ENCODE data around the gene IFNK. TPM values are rescaled to one million over a fixed set of nuclear protein-coding genes. Genes with fewer than 3 reads are reported as not detected.

The IFNK gene
- total and polyA plus RNA-seq, 2 donors (not counting 1 experiment from before 2014, with no cell fraction given) = not detected

DNA sequence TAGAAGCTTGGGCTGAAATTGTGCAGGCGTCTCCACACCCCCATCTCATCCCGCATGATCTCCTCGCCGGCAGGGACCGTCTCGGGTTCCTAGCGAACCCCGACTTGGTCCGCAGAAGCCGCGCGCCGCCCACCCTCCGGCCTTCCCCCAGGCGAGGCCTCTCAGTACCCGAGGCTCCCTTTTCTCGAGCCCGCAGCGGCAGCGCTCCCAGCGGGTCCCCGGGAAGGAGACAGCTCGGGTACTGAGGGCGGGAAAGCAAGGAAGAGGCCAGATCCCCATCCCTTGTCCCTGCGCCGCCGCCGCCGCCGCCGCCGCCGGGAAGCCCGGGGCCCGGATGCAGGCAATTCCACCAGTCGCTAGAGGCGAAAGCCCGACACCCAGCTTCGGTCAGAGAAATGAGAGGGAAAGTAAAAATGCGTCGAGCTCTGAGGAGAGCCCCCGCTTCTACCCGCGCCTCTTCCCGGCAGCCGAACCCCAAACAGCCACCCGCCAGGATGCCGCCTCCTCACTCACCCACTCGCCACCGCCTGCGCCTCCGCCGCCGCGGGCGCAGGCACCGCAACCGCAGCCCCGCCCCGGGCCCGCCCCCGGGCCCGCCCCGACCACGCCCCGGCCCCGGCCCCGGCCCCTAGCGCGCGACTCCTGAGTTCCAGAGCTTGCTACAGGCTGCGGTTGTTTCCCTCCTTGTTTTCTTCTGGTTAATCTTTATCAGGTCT is 49.0 kb downstream of the IFNK start, which contains the start of gene C9orf72:
Gene C9orf72 (minus strand): TSS at position 564 of the 716 bp plus-strand sequence. CDS start 6,361 bp downstream, outside the sequence.
- Histone ChIP-seq H3K27ac (ENCODE audit: insufficient read depth, low read length) (peak within 1 kb of the TSS; percentile 82), H3K79me2 (ENCODE audit: control insufficient read depth, insufficient read depth, low read length) (no peaks in the 10 kb centered on the region), H2AFZ (ENCODE audit: low read length) (peak within 1 kb of the TSS; percentile 78), H3K36me3 (ENCODE audit: control insufficient read depth, insufficient read depth, low read length) (no peaks in the 10 kb centered on the region), H3K9me3 (ENCODE audit: control insufficient read depth, insufficient read depth, low read depth, low read length) (no peaks in the 10 kb centered on the region), H3K9ac (ENCODE audit: insufficient read depth, low read length) (peak within 1 kb of the TSS; percentile 85), H3K27me3 (ENCODE audit: control insufficient read depth, insufficient read depth, low read length) (no peaks in the 10 kb centered on the region), H3K4me2 (ENCODE audit: extremely low read depth, insufficient read depth, low read length) (peak within 1 kb of the TSS; percentile 92), H4K20me1 (ENCODE audit: control insufficient read depth, extremely low read depth, insufficient read depth, low read length) (no peaks in the 10 kb centered on the region), H3K4me3 (replicated peaks in 1 of 4; ENCODE audit: control extremely low read depth in 1 of 4, insufficient read depth in 1 of 4, low read depth in 3 of 4, low read length in 4 of 4) (peak within 1 kb of the TSS; percentile 61 to 78 (median 71)), H3K4me1 (ENCODE audit: control insufficient read depth, extremely low read depth, insufficient read depth, low read length) (no peaks in the 10 kb centered on the region)
- TF ChIP-seq, protein P1, sequence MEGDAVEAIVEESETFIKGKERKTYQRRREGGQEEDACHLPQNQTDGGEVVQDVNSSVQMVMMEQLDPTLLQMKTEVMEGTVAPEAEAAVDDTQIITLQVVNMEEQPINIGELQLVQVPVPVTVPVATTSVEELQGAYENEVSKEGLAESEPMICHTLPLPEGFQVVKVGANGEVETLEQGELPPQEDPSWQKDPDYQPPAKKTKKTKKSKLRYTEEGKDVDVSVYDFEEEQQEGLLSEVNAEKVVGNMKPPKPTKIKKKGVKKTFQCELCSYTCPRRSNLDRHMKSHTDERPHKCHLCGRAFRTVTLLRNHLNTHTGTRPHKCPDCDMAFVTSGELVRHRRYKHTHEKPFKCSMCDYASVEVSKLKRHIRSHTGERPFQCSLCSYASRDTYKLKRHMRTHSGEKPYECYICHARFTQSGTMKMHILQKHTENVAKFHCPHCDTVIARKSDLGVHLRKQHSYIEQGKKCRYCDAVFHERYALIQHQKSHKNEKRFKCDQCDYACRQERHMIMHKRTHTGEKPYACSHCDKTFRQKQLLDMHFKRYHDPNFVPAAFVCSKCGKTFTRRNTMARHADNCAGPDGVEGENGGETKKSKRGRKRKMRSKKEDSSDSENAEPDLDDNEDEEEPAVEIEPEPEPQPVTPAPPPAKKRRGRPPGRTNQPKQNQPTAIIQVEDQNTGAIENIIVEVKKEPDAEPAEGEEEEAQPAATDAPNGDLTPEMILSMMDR (conservative IDR thresholded peaks at IDR 0.05 in 1 of 2, IDR thresholded peaks at IDR 0.05 in 1 of 2; ENCODE audit: low read depth in 1 of 2, low read length in 2 of 2) = no peak
- no peak for TF ChIP-seq EZH2 (IDR thresholded peaks at IDR 0.05; ENCODE audit: low read length, missing control alignments)
- peak in 1 of 2 donors; percentile 55 for DNase-seq (ENCODE audit: low read depth in 2 of 2)

DNA sequence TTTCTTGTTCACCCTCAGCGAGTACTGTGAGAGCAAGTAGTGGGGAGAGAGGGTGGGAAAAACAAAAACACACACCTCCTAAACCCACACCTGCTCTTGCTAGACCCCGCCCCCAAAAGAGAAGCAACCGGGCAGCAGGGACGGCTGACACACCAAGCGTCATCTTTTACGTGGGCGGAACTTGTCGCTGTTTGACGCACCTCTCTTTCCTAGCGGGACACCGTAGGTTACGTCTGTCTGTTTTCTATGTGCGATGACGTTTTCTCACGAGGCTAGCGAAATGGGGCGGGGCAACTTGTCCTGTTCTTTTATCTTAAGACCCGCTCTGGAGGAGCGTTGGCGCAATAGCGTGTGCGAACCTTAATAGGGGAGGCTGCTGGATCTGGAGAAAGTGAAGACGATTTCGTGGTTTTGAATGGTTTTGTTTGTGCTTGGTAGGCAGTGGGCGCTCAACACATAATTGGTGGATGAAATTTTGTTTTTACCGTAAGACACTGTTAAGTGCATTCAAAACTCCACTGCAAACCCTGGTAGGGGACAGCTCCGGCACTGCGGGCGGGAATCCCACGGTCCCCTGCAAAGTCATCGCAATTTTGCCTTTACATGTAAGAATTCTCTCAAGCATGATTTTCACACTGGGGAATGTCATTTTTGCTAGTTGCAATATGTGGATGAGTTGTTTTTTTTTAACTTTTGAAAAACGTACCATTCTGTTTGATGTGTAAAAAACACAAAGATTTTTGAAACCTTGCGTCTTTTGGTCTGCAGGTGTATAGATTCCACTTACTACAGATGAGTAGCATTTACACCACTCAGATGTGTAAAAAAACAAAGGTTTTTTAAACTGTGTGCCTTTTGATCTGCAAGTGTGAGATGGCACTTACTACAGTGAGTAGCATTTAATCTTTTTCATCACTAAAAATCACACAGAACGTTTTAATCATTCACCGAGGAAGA is 49.8 kb downstream of the IFNK start:
- H3K79me2 ChIP-seq (ENCODE audit: control insufficient read depth, insufficient read depth, low read length) = no peaks in the 10 kb centered on the region
- H4K20me1 ChIP-seq (ENCODE audit: control insufficient read depth, extremely low read depth, insufficient read depth, low read length) = no peaks in the 10 kb centered on the region
- peak; percentile 100 for DNase-seq (ENCODE audit: low read depth in 2 of 2)
- peak overlapping the region; percentile 82 for H3K27ac ChIP-seq (ENCODE audit: insufficient read depth, low read length)
- H3K4me2 ChIP-seq (ENCODE audit: extremely low read depth, insufficient read depth, low read length) = peak overlapping the region; percentile 55
- TF ChIP-seq, protein P1 (conservative IDR thresholded peaks at IDR 0.05 in 1 of 2, IDR thresholded peaks at IDR 0.05 in 1 of 2; ENCODE audit: low read depth in 1 of 2, low read length in 2 of 2) = no peak
- TF ChIP-seq EZH2 (IDR thresholded peaks at IDR 0.05; ENCODE audit: low read length, missing control alignments) = no peak
- H3K9ac ChIP-seq (ENCODE audit: insufficient read depth, low read length) = peak overlapping the region; percentile 68
- H3K27me3 ChIP-seq (ENCODE audit: control insufficient read depth, insufficient read depth, low read length) = no peaks in the 10 kb centered on the region
- H3K4me3 ChIP-seq (replicated peaks in 1 of 4; ENCODE audit: control extremely low read depth in 1 of 4, insufficient read depth in 1 of 4, low read depth in 3 of 4, low read length in 4 of 4) = peak overlapping the region; percentile 43 to 76 (median 58)
- no peaks in the 10 kb centered on the region for H3K4me1 ChIP-seq (ENCODE audit: control insufficient read depth, extremely low read depth, insufficient read depth, low read length)
- no peaks in the 10 kb centered on the region for H3K9me3 ChIP-seq (ENCODE audit: control insufficient read depth, insufficient read depth, low read depth, low read length)
- peak overlapping the region; percentile 75 for H2AFZ ChIP-seq (ENCODE audit: low read length)
- H3K36me3 ChIP-seq (ENCODE audit: control insufficient read depth, insufficient read depth, low read length) = no peaks in the 10 kb centered on the region

Other genes starting within 250 kb of the IFNK start
- not detected in 2 replicates for gene EQTN, start 227.1 kb upstream of the IFNK start, total RNA-seq
- not detected in 2 replicates for gene EQTN, start 227.1 kb upstream of the IFNK start, polyA plus RNA-seq
- gene MOB3B, start 5.5 kb downstream of the IFNK start, total RNA-seq = under 0.01 TPM in 2 replicates
- gene MOB3B, start 5.5 kb downstream of the IFNK start, polyA plus RNA-seq = 0.12 and 0.15 TPM in 2 replicates
- 4.1 and 4.5 TPM in 2 replicates for gene C9orf72, start 49.2 kb downstream of the IFNK start, total RNA-seq
- 3.6 and 3.8 TPM in 2 replicates for gene C9orf72, start 49.2 kb downstream of the IFNK start, polyA plus RNA-seq